ENCODE data around the gene STOX1.
"Not testable (repeated sequence)": the region's sequence is repeated elsewhere in the genome, so short reads cannot be mapped to it uniquely, and the experiment has no call there.

The STOX1 gene

GRCh38 chr10:68826764-68827591, at the start of gene STOX1:
STOX1 (plus strand) TSS chr10:68827531; CDS start chr10:68827624, 93 bp downstream.
- peak; percentile 4 for DNase-seq

GRCh38 chr10:68781613-68782574, 45.4 kb upstream of the STOX1 start:
- DNase-seq: no peak

- no peak for DNase-seq
Observed at GRCh38 chr10:68784476-68784875, 42.9 kb upstream of the STOX1 start.

- no peak for DNase-seq
Observed at GRCh38 chr10:68787813-68788212, 39.5 kb upstream of the STOX1 start.

- DNase-seq: no peak
Observed at GRCh38 chr10:68790476-68790875, 36.9 kb upstream of the STOX1 start.

GRCh38 chr10:68792115-68792514, 35.2 kb upstream of the STOX1 start:
- no peak for DNase-seq

GRCh38 chr10:68795886-68796532, 31.3 kb upstream of the STOX1 start:
- no peak for DNase-seq

- DNase-seq: no peak
Observed at GRCh38 chr10:68796605-68797004, 30.7 kb upstream of the STOX1 start.

- DNase-seq: no peak
Observed at GRCh38 chr10:68800211-68800610, 27.1 kb upstream of the STOX1 start.

- no peak for DNase-seq
Observed at GRCh38 chr10:68804692-68805091, 22.6 kb upstream of the STOX1 start.

- DNase-seq: not testable (repeated sequence)
Observed at GRCh38 chr10:68810830-68811229, 16.5 kb upstream of the STOX1 start.

- no peak for DNase-seq
Observed at GRCh38 chr10:68811314-68812009, 15.9 kb upstream of the STOX1 start.

- DNase-seq: no peak
Observed at GRCh38 chr10:68812420-68812819, 14.9 kb upstream of the STOX1 start.

GRCh38 chr10:68813559-68813958, 13.8 kb upstream of the STOX1 start:
- no peak for DNase-seq

GRCh38 chr10:68816796-68817412, 10.4 kb upstream of the STOX1 start:
- DNase-seq: no peak

GRCh38 chr10:68820359-68820758, 7.0 kb upstream of the STOX1 start:
- not testable (repeated sequence) for DNase-seq

- not testable (repeated sequence) for DNase-seq
Observed at GRCh38 chr10:68822626-68823025, 4.7 kb upstream of the STOX1 start.

GRCh38 chr10:68827592-68827959, 245 bp downstream of the STOX1 start:
- not testable (repeated sequence) for DNase-seq

GRCh38 chr10:68828083-68828601, 811 bp downstream of the STOX1 start:
- not testable (repeated sequence) for DNase-seq

GRCh38 chr10:68828833-68829232, 1.5 kb downstream of the STOX1 start:
- no peak for DNase-seq

GRCh38 chr10:68829521-68829920, 2.2 kb downstream of the STOX1 start:
- DNase-seq: no peak

- DNase-seq: no peak
Observed at GRCh38 chr10:68829952-68830351, 2.6 kb downstream of the STOX1 start.
